Activated CD4-positive, CD25-positive, alpha-beta regulatory T cell (primary cell): Measurements from ENCODE around the gene SMIM9.
"Not testable (repeated sequence)": the region's sequence is repeated elsewhere in the genome, so short reads cannot be mapped to it uniquely, and the experiment has no call there.

ENCODE experiments used
- DNase-seq, 4 experiments: peaks; one replicate each; lab custom pipeline; 2025; lab: John Stamatoyannopoulos, UW

The SMIM9 gene

DNA sequence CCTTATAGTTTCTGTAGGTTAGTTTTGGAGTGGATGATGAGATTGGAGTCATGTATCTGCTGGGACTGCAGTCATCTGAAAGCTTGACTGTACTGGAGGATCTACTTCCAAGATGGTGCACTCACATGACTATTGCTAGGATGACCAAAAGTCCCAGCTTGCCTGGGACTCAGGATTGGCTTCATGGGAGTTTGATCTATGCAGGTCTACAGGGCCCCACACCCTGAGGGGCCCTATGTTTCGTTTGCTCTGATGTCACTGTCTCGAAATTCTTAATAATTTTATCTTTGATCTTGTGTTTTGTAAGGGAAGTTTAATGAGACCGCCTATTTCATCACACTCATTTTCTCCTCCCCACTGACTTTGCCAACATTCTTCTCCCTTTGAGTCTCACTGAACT, at the start of gene SMIM9:
Gene SMIM9, minus strand, starts transcription at position 101 of the 400 bp plus-strand sequence. CDS start 3,806 bp downstream, outside the sequence.
- no peak for DNase-seq

DNA sequence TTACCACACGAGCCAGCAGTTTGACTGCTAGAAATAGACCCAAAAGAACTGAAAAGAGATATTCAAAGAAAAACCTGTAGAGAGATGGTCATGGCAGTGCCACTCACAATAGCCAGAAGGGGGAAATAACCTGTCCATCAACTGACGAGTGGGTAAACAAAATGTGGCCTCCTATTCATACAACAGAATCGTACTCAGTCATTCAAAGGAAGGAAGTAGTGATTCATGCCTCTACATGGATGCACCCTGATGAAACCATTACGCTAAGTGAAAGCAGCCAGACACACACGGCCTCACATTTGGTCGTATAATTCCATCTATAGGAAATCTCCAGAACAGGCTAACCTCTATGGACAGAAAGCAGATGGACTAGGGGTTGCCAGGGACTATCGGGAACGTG, 49.6 kb upstream of the SMIM9 start:
- not testable (repeated sequence) for DNase-seq

DNA sequence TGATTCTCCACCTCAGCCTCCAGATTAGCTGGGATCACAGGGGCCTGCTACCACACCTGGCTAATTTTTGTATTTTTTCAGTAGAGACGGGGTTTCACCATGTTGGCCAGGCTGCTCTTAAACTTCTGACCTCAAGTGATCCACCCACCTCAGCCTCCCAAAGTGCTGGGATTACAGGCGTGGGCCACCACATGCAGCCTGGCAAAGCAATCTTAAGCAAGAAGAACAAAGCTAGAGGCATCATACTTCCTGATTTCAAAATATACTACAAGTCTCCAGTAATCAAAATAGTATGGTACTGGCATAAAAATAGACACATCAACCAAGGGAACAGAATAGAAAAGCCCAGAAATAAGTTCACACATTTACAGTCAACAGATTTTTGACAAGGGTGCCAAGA, 38.9 kb upstream of the SMIM9 start:
- no peak for DNase-seq

DNA sequence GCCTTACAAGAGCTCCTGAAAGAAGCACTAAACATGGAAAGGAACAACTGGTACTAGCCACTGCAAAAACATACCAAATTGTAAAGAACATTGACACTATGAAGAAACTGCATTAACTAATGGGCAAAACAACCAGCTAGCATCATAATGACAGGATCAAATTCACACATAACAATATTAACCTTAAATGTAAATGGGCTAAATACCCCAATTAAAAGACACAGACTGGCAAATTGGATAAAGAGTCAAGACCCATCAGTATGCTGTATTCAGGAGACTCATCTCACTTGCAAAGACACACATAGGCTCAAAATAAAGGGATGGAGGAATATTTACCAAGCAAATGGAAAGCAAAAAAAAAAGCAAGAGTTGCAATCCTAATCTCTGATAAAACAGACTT, 34.1 kb upstream of the SMIM9 start:
- DNase-seq: not testable (repeated sequence)

DNA sequence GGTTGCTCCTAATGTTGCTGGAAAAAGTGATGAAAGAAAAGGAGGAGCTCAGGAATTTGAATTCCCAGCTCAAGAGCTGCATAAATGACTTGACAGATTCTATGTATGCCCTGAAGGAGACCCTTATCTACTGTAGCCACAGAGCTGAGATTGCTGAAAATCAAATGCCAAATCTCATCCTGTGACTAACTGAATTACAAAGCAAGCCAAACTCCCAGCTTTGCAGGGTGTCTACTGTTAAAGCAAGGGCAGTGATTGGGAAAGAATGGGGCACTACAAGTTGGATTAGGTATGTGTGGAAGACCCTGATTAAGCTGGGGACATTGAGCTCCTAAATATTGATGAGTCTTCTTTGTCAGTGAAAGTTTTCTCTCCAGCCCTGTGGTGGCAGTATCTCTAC, 20.8 kb upstream of the SMIM9 start:
- DNase-seq: no peak

DNA sequence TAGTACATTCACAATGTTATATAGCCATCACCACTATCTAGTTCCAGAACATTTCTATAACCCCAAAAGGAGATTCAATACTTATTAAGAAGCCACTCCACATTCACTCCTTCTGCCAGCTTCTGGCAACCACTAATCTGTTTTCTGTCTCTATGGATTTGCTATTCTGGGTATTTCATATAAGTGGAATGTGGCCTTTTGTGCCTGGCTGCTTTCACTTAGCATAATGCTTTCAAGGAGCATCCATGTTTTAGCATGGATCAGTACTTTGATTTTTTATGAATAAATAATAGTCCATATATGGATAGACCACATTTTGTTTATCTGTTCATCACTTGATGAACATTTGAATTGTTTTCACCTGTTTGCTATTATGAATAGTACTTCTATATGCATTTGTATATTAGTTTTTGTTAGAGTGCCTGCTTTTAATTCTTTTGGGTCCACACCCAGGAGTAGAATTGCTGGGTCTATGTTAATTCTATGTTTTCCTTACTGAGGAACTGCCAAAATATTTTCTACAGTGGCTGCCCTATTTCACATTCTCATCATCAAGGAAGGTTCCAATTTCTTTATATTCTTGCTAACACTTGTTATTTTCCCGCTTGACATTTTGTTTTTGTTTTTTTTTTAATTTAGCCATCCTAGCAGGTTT, 16.6 kb upstream of the SMIM9 start:
- DNase-seq: no peak

DNA sequence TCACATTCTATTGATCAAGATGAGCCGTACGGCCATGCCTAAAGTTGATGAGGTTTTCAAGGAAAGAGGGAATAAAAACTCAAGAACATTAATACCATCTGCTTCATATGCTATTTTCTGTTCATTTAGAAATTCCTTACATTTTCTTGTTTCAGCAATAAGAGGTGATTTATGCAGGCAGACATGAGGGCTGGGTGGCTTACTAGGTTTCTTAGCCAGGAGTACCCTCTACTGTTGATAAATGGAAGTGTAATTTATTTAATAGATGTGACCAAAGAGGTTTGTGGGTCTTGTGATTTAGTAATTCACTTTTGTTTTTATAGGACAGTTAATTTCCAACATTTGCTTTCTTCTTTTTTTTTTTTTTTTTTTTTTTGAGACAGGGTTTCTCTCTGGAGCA, 6.4 kb upstream of the SMIM9 start:
- DNase-seq: no peak

DNA sequence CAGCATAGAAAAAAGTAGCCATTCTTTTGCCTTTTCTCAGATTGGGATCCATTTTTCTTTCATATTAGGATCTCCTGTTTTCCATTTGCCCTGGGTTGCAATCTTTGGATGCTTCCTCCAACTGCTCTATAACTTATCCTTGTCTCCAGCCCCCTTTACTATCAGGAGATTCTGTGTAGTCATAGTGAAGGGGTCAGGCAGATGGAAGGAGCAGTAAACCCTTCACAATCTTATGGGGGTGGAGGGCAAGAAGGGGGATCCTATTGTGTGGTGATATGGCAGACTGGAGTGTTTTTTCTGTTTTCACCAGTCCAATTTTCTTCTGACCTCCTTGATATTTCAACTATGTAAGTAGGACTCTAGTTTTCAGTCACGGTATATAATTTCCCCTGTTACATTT, 1.7 kb upstream of the SMIM9 start:
- no peak for DNase-seq

DNA sequence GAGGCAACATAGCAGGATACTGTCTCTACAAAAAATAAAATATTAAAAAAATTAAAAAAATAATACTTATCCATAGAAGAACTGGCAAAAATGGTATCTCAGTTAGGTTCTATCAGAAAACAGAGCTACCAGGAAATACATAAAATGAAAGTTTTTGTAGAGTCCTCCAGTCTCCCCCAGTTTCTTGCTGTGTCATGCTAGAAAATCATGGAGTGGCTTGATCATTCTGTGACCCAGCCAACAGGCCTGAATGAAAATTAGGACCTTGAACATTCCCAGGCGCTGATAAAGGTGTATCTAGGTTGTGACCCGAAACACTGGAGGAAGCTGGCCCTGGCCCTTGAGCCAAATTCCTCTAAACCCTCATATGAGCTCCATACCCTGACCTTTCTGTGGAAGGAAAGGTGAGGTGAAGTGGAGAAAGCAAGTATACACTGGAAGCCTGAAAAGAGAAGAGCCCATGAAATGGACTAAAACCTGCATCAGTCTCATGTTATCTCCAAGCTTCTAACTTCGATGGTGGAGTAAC, 652 bp downstream of the SMIM9 start:
- no peak for DNase-seq

DNA sequence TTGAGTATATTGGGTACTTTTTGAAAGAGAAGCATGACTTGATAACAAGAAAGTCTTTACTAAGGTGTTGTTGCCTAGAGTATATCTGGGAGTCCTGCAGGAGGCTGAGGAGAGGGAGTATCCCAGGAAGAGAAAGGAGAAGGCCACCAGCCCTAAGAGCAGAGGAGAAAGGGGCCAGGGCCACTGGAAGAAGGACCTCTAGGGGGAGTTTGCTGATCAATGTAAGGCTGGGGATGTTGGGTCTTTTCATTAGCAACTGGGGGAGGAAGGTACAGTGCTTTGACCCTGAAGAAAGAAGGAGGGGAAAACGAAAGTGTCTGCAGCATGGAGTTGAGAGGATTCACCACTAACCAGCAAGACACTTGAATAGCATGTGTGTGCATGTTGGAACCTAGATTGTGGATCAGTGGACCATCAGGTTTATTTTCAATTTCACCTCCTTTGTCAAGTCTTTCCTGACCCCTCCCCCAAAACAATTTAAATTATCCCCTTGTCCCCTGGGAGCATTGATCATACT, 4.5 kb downstream of the SMIM9 start:
- no peak for DNase-seq

DNA sequence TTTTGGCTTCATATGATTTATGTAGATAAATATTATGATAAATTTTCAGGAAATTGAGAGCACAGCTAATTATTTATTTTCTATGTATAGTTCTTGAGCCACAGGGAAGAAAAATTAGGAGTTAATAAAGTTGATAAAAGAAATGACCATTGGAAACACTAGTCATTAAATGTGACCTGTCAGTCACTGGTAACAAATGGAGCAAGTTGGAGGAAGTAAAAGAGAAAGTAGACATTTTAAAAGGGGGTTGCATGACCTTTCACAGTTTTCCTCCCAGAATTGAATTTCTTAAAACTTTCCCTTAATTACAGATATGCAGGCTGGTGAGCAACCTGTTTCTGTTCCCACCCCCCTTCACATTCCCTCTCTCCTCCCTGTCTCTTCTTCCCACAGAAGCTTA, 5.3 kb downstream of the SMIM9 start:
- no peak for DNase-seq

DNA sequence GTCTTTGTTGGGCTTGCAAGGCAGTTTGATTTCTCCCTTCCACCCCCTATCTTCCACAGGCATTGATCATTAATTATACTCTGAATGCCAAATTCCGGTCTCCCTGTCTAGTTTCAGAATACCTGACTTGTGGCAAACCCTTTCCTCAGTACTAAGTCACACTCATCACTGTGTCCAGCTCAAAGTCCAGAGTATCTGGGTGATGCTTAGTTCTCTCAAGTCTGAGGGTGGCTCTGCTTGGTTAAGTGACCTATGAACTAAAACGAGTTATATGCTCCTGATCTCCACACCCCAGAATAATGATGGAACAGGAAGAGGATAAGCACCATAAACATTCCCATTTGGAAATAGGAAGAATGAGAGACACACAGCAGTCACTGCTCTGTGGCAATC, 6.5 kb downstream of the SMIM9 start:
- DNase-seq: no peak

DNA sequence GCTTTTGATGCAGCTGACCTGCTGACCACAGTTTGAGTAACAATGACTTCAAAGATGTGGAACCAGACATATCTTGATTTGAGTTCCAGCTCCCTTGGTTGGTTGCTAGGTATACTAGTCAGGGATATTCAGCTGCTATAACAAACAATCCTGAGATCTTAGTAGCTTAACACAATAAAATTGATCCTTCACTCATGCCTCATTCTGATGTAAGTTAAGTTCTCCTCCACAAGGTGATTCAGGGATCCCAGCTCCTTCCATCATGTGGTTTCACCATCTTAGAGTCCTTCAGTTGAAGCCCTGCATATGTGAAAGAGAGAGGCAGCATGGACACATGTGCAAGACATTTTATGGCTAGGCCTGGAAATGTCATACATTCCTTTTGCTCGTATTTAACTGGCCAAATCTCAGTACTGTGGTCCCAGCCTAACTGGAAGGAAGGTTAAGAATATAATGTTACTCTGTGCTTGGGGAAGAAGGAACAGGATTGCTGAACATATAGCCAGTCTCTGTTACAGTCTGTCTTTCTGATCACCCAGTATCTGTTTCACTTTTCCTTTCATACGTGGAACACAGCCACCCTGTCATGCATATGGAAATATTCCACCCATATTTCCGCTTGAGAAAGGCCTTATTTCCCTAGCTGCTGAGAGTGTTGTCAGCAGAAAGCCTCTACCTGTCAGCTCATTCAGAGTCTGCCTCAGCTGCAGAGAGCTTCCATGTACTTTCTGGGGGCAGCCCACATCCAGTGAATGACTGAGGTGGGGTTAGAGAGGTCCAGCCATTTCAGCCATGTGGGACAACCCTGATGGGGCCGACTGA, 7.1 kb downstream of the SMIM9 start:
- no peak for DNase-seq

DNA sequence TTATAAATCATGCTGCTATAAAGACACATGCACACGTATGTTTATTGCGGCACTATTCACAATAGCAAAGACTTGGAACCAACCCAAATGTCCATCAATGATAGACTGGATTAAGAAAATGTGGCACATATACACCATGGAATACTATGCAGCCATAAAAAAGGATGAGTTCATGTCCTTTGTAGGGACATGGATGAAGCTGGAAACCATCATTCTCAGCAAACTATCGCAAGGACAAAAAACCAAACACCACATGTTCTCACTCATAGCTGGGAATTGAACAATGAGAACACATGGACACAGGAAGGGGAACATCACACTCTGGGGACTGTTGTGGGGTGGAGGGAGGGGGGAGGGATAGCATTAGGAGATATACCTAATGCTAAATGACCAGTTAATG, 8.9 kb downstream of the SMIM9 start:
- DNase-seq: not testable (repeated sequence)

DNA sequence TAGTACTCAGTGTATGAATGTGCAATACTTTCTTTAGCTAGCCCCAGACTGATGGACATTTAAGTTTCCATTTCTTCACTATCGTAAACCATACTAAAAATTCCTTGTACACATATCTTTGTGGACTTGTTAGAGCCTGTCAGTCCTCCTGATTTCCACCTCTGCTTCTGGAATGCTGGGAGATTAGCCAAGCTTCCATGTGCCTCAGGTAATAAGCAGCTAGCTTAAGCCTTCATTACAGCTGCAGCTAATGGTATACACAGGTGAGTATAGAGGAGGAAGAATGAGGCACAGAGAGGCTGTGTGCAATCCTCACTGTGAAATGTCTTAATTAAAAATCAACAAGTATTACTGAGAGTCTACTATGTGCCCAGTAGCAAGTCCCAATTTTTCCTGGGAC, 9.8 kb downstream of the SMIM9 start:
- no peak for DNase-seq

DNA sequence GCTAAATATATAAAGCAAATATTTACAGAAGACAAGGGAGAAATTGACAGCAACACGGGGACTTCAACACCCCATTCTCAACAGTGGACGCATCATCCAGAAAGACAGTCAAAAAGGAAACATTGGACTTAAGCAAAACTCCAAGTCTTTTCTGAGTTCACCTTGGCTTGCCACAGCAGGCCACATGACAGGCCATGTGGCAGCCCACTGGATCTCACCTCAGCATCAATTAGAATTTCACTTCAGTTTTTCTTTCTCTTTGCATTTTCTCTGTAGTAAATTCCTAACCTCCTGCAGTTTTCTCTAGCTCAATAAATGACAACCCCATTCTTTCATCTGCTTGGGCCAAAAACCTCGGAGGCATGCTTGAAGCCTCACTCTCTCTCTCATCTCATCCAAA, 12.4 kb downstream of the SMIM9 start:
- DNase-seq: no peak

DNA sequence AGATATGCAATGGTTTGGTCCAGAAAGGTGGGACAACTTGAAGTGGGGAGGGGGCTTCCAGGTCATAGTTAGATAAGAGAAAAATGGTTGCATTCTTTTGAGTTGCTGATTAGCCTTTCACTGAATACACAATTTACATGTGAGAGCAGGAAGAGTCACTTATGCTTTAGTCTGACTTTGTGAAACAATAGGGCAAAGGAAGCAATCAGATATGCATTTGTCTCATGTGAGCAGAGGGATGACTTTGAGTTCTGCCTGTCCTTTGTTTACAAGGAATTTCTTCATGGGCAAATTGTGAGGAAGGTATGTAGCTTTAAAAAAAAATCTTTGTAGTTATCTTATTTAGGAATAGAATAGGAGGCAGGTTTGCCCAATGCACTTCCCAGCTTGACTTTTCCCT, 12.9 kb downstream of the SMIM9 start:
- DNase-seq: no peak

DNA sequence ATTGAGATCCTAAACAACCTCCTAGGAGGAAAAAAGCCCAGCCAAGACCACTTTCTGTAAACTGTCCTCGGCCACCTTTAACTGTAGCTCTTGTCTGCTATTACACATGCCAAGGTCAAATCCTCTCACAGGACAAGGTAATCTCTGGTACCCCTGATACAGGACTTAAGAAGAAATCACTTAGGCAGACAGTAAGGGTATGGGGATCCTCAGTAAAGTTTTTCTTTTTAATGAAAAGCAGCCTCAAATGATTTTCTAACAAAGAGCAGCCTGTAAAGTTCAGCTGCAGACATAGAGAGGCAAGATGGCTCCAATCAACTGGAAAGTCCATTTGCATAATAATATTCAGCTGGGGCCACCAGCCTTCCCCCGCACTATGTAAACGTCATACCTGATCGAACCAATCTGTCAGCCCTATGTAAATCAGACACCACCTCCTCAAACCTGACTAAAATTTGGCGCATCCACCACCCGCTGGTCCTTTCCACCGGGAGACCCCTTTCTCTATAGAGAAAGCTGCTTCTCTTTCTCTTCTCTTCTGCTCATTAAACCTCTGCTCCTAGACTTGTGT, 14.6 kb downstream of the SMIM9 start:
- DNase-seq: no peak

DNA sequence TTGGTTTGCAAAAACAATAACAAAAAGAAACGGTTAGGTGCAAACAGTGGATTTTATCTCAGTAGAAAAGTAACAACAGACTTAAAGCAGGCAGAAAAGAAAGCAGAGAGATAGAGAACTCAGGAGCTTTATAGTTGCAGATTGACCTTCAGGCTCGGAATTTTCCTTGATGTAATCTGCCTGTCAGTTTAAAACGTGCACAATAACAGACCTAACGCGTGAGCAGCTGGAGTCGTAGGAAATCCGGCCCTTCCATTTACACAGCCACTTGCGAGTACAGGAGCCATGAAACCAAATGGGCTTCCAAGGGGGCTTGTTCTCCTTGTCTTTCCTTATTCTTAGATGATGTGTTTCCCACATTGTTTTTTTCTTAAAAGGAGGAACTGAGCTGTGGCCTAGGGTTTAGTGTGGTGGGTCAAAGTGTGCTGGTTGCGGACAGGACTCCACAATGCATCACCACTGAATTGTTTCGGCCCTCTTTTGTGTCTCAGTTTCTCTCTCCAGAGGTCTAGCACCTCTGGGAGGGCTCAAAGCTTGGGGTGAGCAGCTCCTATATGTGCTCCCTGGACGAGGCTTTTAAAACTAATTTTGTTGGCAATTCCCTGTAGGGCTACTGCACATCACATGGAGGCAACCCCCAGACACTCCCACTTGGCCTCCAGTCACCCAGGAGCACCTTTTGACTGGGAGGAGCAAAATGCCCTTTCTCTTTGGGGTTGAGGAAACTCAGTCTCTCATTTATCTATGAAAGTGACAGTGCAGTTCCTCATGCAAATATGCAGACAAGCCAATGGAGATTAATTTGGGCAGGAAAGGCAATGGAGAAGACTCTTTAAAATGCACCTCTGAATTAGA, 15.3 kb downstream of the SMIM9 start:
- no peak for DNase-seq

DNA sequence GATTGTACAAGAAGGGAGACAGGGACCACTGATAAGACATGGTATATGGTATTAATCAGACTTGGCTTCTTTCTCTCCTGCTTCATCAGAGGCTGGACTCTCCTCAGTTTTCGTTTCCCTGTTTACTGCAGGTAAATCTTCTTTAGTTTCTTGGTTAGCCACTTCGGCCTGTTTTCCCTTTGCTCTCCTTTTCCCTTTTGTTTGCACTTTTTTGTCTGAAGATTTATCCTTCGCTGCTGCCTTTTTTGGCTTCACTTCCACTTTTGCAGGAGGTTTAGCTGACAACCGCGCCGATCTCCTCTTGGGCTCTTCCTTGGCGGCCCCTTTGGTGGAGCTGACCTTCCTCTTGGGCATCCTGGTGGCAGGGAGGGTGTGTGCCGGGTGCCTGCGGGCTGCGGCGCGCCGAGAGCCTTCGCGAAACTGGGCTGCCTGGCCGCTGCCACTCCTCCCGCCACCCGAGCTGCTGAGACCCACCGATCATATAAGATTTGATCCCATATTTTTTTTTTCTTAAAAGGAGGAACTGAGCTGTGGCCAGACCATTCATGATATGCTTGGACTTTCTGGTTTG, 17.3 kb downstream of the SMIM9 start:
- DNase-seq: not testable (repeated sequence)

DNA sequence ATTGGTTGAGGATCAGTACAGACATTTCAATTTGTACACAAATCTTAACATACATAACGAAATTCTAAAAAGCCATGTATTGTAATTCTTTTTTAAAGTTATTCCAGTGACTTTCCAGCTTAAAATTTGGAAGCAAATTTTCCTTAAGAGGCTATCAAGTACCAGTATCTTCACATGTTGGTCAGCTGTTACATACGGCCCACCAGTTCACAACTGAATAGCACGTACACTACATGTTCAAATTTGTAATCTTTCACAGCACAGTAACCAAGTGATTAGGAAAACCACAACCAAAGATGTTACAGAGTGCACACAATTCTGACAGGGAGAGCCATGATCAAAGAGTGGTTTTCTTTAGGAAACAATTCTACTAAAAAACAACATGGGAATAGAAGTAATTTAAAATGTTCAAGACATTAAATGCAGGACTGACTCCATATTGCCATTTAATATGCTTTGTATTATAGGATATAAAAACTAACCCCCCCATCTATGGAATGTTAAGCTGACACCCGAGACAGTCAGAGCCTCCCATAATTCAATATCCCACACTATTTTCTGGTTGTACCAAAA, 18.1 kb downstream of the SMIM9 start:
- not testable (repeated sequence) for DNase-seq
